KOPT-K1 (cell line): ENCODE data around the gene PDGFD.

Source experiments
- H3K27ac ChIP-seq: fragments of 200-600 bp; sonication (generic); 2 replicates; pipeline ENCODE4 v1.5.1; 2016; ENCODE audit warnings: antibody characterized with exemption, mild to moderate bottlenecking, low read depth, low read length; ENCODE audit not compliant: poor library complexity, severe bottlenecking
- H3K36me3 ChIP-seq: fragments of 200-600 bp; sonication (generic); 2 replicates; pipeline ENCODE4 v1.5.1; 2017; ENCODE audit warnings: antibody characterized with exemption, mild to moderate bottlenecking, low read length, moderate library complexity; ENCODE audit not compliant: insufficient read depth
- H3K9me3 ChIP-seq: fragments of 200-600 bp; sonication (generic); 2 replicates; pipeline ENCODE4 v1.5.1; 2017; ENCODE audit warnings: antibody characterized with exemption, low read length, mild to moderate bottlenecking; ENCODE audit not compliant: insufficient read depth, poor library complexity, severe bottlenecking

PDGFD gene

DNA sequence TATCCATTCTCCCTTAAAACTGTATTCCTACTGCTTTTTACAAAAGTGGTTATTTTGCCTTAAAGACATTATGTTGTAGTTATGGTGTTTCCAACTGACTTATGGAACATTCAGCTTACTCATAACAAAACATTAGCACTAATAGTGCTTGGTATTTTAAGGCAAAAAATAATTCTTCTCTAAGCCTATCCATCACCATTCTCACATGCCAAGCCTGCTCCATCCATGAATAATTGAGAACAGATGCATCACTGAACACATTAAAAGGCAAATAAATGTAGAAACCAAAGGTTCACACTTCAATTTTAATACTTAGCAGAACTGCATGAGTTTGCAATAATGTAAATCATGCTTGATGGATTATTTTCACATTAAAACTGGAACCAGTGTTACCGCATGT is 169.9 kb downstream of the PDGFD start:
- no peak overlapping the region for H3K27ac ChIP-seq
- no peaks in the 10 kb centered on the region for H3K9me3 ChIP-seq
- no peaks in the 10 kb centered on the region for H3K36me3 ChIP-seq

DNA sequence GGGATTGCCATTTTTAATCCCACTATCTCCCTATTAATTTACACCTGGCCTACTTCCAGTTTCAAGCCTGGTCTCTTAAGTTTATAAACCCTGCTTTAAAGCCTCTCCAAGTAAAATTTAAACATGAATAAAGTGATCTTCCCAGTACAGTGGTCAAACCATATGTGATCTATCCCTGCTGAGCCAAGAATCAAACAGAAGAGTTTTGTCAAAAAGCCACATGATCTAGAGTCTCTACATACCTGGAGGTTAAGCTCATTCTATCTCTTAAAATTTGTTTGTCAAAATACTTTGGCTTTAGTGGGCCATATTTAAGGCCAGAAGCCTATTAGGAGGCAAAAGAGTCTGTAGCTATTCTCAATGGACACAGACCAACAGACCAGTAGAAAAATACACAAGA is 170.4 kb downstream of the PDGFD start:
- Histone ChIP-seq H3K9me3 (no peaks in the 10 kb centered on the region), H3K27ac (no peak overlapping the region), H3K36me3 (no peaks in the 10 kb centered on the region)

DNA sequence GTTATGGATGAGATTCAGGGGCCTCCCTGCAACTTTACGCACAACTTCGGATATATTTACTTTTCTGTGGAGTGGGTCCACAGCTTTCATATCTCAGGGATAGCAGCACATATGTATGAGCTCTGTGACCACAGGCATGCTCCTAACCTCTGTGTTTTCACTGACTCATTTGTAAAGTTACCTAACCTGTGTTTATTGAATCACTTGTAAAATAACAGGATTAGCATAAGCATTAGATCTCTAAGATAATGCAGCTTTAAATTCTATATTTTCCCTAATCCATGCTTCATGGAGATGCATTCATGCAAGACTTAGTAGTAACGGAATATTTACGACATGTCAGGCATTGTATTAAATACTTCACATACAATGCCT is 175.4 kb downstream of the PDGFD start:
- Histone ChIP-seq H3K36me3 (no peaks in the 10 kb centered on the region), H3K27ac (no peak overlapping the region), H3K9me3 (no peaks in the 10 kb centered on the region)

DNA sequence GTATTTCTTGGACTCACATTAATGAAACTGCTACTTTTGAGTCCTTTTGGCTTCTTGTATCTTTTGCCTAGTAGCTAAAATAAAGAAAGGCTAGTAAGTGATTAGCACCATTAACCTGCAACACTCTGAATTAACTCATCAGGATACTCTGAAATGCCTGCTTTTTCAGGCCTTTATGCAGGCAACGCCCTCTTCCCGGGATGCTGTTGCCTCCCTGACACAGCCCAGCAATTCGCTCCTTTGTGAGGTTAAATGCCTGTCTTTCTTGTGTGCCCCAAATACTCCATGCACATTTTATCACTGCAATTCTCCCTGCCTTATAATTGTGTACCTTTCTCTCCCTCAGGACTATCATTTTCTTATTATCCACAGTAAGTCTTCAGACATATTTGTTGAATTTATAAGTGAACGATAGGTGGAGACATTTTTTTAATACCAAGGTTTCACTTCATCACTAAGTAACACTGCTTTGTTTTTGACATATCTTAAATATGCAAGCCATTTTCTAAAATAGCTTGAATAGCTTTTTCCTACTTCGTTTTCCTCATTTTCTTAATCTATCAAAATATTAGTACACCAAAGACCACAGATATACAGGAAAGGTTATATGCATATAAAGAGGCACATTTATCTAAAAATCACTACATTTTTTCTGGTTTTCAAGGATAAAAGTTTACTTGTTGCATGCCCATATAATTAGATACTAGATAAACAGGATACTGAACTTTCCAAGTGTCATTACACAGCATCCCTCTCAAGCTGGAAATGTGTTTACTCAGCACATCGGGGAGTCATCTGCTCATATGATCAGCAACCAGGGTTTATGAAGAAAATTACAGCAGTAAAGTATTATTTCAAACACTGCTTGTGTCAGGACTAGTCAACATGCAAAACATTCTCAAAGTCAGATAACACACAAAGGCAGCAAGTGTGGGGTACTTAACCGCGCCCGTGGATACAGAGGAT is 176.0 kb downstream of the PDGFD start:
- no peak overlapping the region for H3K27ac ChIP-seq
- no peaks in the 10 kb centered on the region for H3K9me3 ChIP-seq
- no peaks in the 10 kb centered on the region for H3K36me3 ChIP-seq

DNA sequence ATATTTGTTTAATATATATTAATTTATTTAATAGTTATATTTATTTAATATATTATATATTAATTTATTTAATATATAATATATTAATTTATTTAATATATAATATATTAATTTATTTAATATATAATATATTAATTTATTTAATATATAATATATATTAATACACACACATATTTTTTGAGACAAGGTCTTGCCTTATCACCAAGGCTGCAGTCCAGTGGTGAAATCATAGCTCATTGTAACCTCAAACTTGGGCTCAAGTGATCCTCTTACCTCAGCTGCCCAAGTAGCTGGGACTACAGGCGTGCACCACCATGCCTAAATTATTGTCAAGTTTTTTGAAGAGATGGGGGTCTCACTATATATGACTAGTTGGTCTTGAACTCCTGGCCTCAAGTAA is 178.9 kb downstream of the PDGFD start:
- Histone ChIP-seq H3K9me3 (no peaks in the 10 kb centered on the region), H3K36me3 (no peaks in the 10 kb centered on the region), H3K27ac (no peak overlapping the region)

DNA sequence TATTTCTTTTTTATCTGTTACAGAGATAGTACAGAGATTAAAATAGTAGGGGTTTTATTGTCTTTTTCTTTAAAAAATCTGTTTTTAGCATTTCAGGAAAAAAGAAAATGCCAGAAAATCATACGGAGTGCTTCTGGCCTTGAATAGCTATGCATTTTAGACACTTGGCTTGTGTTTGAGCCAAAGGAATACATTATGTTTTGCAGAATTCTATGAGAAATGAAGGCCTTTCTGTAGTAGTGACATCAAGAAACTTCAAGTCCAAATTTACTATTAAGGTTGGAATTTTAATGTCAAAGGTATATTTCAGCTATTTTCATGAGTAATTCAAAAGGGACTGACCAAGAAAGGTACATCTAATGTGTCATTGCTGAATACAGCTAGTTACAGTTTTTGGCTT is 183.8 kb downstream of the PDGFD start:
- no peaks in the 10 kb centered on the region for H3K9me3 ChIP-seq
- no peak overlapping the region for H3K27ac ChIP-seq
- H3K36me3 ChIP-seq = no peaks in the 10 kb centered on the region

DNA sequence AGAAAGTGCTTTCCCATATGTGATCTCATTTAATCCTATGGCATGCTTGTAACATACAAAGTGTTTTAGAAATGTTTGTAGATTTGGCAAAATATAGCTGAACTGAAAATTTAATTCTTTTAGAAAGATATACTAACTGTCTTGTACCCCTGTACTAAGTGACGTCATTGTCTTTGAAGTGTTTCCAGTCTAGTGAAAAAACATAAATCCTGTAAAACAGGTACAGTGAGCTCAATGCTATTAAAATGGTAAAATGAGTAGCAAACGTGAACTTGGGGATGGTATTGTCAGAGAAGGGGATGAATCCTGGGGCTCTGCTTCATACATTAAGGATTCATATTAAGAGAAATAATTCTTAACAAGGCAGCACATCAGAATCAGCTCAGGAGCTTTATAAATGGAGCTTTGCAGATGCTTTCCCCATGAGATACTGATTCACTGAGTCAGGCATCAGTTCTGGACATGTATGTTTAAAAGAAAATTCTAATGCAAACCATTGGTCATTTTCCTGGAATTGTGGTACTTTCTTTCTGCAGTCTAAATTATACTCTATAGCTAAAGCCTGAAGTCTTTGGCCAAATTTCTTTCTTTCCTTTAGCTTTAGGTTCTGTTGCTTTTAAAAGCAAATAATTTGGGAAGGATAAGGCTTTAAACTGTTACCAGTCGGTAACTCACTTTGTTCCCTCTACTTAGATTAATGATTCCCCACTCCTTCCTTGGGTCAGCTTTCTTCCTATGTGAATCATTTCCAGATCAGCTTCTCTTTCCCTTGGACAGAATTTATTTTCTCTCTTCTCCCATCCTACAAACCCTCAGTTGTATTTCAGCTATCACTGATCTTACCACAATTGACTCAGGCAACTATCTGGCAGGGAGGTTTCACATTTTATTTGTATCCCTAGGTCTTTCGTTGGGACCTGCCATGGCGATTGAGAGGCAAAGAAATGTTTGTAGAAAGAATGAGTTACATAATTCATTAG is 185.0 kb downstream of the PDGFD start:
- Histone ChIP-seq H3K27ac (no peak overlapping the region), H3K9me3 (no peaks in the 10 kb centered on the region), H3K36me3 (no peaks in the 10 kb centered on the region)

DNA sequence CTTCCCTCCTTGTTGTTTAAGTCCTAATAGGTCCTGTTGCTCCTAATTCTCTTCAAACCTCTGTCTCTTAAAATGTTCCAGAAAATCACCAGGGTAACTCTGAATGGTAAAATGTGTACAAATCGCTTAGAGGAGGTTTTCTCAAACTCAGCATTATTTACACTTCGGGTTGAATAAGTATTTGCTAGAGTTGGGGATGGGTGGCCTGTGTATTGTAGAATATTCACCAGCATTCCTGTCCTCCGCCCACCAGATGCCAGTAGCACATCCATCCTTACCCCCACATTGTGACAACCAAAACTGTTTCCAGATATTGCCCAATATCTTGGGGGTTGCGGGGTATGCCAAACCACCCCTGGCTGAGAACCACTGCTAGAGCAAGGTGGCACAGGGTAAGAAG is 191.9 kb downstream of the PDGFD start:
- Histone ChIP-seq H3K36me3 (no peaks in the 10 kb centered on the region), H3K9me3 (no peaks in the 10 kb centered on the region), H3K27ac (no peak overlapping the region)

DNA sequence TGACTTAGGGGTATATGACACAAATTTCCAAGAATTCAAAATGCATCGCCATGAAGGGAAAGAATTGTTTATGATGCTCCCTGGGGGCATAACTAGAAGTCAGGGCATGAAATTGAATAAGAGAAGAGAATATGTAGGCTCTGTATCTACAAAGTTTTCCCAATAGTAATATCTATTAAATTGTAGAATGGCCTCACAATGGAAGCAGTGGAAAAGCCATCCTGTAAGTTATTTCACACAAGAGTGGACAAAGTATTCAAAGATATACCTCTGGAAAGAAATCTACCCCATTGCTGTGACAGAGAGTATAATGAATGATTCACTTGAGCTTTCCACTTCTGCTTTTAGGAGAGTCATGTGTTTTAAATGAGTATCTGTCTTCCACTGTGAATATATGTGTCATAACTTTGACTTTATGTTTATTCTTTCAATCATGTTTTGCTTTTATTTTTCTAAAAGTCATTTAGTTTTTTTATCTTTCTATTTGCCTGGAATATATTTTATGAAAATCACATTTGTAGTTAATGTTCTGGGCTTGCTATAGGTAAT is 193.2 kb downstream of the PDGFD start:
- Histone ChIP-seq H3K9me3 (no peaks in the 10 kb centered on the region), H3K27ac (no peak overlapping the region), H3K36me3 (no peaks in the 10 kb centered on the region)

DNA sequence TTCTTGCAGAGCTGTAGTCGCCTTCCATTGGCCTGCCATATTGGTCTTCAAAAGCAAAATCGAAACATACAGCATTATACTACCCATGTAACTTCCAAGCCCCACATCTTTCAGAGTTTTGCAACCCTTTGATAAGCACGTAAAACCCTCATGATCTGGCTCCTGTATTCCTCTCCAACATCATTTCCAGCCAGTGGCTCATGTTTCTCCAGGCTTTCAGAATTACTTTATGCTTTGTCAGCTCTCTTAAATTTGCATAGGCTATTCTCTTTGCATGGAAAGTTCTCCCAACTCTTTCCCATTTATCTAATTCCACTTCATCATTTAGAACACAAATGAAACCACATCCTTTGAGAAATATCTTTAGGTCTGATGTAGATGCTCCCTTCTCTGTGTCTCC is 195.3 kb downstream of the PDGFD start:
- H3K9me3 ChIP-seq = no peaks in the 10 kb centered on the region
- no peaks in the 10 kb centered on the region for H3K36me3 ChIP-seq
- H3K27ac ChIP-seq = no peak overlapping the region

DNA sequence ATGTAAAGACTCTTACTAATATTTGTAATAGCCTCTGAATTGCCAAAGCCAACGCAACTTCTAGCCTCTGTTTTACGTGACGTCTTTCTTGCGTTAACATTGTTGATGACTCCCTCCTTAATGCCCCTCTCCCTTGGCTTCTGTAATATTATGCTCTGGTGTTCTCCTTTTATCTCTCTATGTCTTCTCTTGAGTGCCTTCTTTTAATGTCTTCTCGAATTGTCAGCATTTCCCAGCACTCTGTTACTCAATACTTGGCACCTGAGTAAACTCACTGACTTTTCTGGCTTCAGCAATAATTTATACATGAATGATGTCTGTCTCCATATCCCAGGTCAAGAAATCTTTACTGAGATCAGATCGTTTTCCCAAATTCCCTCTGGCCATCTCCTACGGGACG is 196.0 kb downstream of the PDGFD start:
- H3K9me3 ChIP-seq = no peaks in the 10 kb centered on the region
- H3K27ac ChIP-seq = no peak overlapping the region

DNA sequence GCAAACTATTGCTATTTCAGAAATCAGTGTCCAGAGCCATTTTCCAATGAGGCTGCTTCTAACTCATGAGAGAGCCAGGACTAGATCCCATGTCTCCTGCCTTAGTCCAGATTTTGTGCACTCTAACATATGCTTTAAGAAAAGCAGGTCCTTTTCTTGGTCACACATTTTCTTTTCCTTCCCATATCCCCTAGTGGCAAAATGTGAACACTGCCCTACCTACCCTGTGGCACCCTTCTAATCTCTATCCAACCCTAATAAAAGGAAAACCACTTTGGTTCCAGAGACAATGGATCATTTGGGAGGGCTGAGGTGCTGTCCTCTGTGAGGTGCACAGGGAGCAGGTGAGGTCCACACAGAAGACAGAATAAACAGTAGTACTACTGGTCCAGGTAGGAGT is 199.6 kb downstream of the PDGFD start:
- no peak overlapping the region for H3K27ac ChIP-seq
- H3K9me3 ChIP-seq = no peaks in the 10 kb centered on the region
- H3K36me3 ChIP-seq = no peaks in the 10 kb centered on the region

More for the DNA sequence above, 196.0 kb downstream of the PDGFD start:
- H3K36me3 ChIP-seq = no peaks in the 10 kb centered on the region

DNA sequence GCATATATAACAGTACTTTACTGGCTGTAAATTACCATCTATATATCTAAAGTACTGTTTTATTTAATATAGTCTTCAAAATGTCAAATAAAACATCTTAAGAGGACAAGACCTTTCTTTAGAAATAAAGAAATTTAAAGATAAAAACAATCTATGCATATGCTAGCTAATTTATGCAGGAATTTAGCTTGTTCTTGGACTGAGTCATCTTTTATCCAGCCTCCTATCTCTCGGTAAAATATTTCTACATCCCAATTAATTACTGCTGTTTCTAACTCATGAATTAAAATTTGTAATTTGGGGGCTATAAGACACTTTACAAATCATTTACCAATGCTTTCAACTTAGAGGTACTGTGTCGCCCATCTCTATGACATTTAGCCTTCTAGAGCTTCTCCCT is 200.3 kb downstream of the PDGFD start:
- no peaks in the 10 kb centered on the region for H3K36me3 ChIP-seq
- H3K27ac ChIP-seq = no peak overlapping the region

DNA sequence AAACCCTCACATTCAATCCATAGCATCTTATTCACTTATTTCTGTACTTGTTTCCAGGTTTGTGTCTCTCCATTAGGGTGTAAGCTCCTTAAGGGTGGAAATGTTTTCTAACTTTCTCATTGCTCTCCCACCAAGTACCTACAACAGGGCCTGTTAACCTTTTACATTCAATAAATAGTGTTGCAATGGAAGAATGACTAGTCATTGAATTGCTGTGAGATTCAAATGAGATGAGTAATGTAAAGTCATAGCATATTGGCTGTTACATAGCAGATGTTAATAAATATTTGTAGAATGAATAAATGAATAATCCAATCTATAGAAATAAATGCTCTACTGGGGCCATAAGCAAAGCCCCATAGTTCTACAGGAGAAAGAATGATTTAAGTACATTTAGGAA is 202.9 kb downstream of the PDGFD start:
- Histone ChIP-seq H3K36me3 (no peaks in the 10 kb centered on the region), H3K9me3 (no peaks in the 10 kb centered on the region), H3K27ac (no peak overlapping the region)

More for the DNA sequence above, 200.3 kb downstream of the PDGFD start:
- H3K9me3 ChIP-seq = no peaks in the 10 kb centered on the region

DNA sequence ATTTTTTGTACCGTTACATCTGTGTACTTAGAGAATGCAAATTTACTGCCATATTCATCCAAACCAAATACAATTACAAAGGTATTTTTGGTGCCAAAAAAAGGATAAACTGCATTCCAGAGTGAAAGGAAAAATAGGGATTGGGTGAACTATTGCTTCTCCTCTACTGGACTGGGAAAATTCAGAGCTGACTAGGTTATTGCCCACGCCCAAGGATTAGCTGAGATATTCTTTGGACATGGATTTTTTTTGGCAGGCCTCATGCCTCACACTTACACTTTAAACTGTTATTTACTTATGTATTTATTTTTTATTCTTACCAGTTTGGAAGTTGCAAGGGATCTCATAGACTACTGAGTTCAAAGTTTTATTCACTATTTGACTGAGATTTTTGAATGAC is 203.8 kb downstream of the PDGFD start:
- Histone ChIP-seq H3K9me3 (no peaks in the 10 kb centered on the region), H3K36me3 (no peaks in the 10 kb centered on the region), H3K27ac (no peak overlapping the region)
